ENCODE data around the gene TAF8. TPM values are rescaled to one million over a fixed set of nuclear protein-coding genes. Genes with fewer than 3 reads are reported as not detected.

Gene TAF8
- polyA plus RNA-seq, 1 donor (not counting 4 experiments of a cell fraction or from before 2014, with no cell fraction given), result 15.9 TPM

DNA sequence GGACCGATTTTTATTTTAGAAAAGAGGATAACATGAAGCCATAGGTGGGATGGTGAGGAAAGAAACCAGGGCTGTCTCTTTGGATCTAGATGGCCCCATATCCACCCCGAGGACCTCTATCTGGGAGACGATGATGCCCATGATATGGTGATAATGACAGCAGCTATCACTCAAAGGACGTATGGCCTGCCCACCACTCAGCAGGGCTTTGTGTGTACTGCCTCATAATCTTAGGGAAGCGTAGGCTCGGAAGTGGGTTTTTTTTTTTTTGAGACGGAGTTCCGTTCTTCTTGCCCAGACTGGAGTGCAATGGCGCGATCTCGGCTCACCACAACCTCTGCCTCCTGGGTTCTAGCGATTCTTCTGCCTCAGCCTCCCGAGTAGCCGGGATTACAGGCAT lies 8.2 kb upstream of the TAF8 start:
- FAIRE-seq (no peak), DNase-seq (ENCODE audit: low read depth, low spot score) (no peak)
- no peaks in the 10 kb centered on the region for H4K20me1 ChIP-seq (ENCODE audit: control insufficient read depth, extremely low read depth, insufficient read depth, low read length)
- no peak overlapping the region for H3K4me2 ChIP-seq (ENCODE audit: control insufficient read depth, extremely low read depth, insufficient read depth, low read depth, low read length)
- peaks cover 32% of the 10 kb centered on the region for H3K4me1 ChIP-seq (ENCODE audit: control insufficient read depth, extremely low read depth, insufficient read depth, low read length)
- H3K9me1 ChIP-seq (ENCODE audit: control insufficient read depth, extremely low read depth, insufficient read depth, low read length), result no peaks in the 10 kb centered on the region
- no peaks in the 10 kb centered on the region for H3K27me3 ChIP-seq (ENCODE audit: control insufficient read depth, extremely low read depth, insufficient read depth, low read length)
- H3K36me3 ChIP-seq (ENCODE audit: control insufficient read depth in 2 of 2, extremely low read depth in 1 of 2, insufficient read depth in 2 of 2, low read length in 2 of 2), result peaks cover 0 to 1% of the 10 kb centered on the region in 2 experiments
- no peak overlapping the region for H3K27ac ChIP-seq (ENCODE audit: control insufficient read depth, insufficient read depth, low read length)
- TF ChIP-seq EZH2 (IDR thresholded peaks at IDR 0.05; ENCODE audit: low read length), result no peak
- TF ChIP-seq, protein P1, sequence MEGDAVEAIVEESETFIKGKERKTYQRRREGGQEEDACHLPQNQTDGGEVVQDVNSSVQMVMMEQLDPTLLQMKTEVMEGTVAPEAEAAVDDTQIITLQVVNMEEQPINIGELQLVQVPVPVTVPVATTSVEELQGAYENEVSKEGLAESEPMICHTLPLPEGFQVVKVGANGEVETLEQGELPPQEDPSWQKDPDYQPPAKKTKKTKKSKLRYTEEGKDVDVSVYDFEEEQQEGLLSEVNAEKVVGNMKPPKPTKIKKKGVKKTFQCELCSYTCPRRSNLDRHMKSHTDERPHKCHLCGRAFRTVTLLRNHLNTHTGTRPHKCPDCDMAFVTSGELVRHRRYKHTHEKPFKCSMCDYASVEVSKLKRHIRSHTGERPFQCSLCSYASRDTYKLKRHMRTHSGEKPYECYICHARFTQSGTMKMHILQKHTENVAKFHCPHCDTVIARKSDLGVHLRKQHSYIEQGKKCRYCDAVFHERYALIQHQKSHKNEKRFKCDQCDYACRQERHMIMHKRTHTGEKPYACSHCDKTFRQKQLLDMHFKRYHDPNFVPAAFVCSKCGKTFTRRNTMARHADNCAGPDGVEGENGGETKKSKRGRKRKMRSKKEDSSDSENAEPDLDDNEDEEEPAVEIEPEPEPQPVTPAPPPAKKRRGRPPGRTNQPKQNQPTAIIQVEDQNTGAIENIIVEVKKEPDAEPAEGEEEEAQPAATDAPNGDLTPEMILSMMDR (optimal IDR thresholded peaks at IDR 0.05 in 1 of 3, IDR thresholded peaks at IDR 0.05 in 1 of 3, conservative IDR thresholded peaks at IDR 0.05 in 1 of 3; ENCODE audit: extremely low read depth in 1 of 3, insufficient read depth in 2 of 3, low read length in 3 of 3), result no peak
- dilution Hi-C loops (cut with MboI; ENCODE audit: extremely low pct_ligation_motif_present, low sequenced_read_pairs), result no loop called here
- H3K9me3 ChIP-seq (ENCODE audit: control insufficient read depth, low read depth, low read length), result no peaks in the 10 kb centered on the region
- no peak overlapping the region for H3K9ac ChIP-seq (ENCODE audit: control insufficient read depth, extremely low read depth, insufficient read depth, low read length)
- no peak overlapping the region for H3K4me3 ChIP-seq (ENCODE audit: control insufficient read depth in 2 of 3, extremely low read depth in 1 of 3, insufficient read depth in 2 of 3, low read depth in 1 of 3, low read length in 3 of 3)
- peaks cover 8% of the 10 kb centered on the region for H3K79me2 ChIP-seq (ENCODE audit: control insufficient read depth, insufficient read depth, low read length)
- no peak overlapping the region for H2AFZ ChIP-seq (ENCODE audit: control insufficient read depth, low read length)

DNA sequence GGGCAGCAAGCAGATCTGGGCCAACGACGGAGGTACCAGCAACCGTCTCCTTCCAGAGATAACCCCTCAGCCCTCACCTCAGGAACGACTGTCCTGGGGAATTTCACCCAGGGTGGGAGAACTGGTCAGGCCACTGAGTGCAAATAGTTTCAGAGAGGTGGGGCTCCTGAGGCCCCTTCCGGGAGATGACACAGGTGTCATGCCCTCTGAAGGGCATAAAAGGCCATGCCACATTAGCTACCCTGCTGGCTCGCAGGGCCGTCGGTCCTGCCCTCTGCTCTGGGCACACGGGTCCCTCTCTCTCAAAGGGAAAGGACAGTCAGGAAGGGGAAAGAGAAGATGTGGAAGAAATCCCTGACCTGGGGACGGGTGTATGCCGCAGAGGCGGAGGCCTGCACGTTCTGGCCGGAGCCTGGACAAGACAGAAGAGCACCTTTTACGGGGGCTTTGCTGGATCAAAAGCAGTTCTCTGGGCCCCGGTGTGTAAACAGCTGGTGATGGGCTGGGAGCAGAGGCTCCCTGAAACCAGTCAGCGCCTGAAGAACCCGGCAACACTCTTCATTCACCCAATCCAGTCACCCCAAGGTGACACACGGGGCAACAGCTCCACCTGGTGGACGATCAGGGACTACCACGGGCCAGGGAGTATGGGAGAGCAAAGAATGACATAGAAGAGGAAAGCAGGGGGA lies 6.4 kb upstream of the TAF8 start:
- H2AFZ ChIP-seq (ENCODE audit: control insufficient read depth, low read length), result no peak overlapping the region
- H3K9me1 ChIP-seq (ENCODE audit: control insufficient read depth, extremely low read depth, insufficient read depth, low read length), result no peaks in the 10 kb centered on the region
- H3K36me3 ChIP-seq (ENCODE audit: control insufficient read depth in 2 of 2, extremely low read depth in 1 of 2, insufficient read depth in 2 of 2, low read length in 2 of 2), result peaks cover 0 to 1% of the 10 kb centered on the region in 2 experiments
- H3K4me3 ChIP-seq (ENCODE audit: control insufficient read depth in 2 of 3, extremely low read depth in 1 of 3, insufficient read depth in 2 of 3, low read depth in 1 of 3, low read length in 3 of 3), result no peak overlapping the region
- H3K4me1 ChIP-seq (ENCODE audit: control insufficient read depth, extremely low read depth, insufficient read depth, low read length), result peaks cover 41% of the 10 kb centered on the region
- no peak overlapping the region for H3K27ac ChIP-seq (ENCODE audit: control insufficient read depth, insufficient read depth, low read length)
- DNase-seq (ENCODE audit: low read depth, low spot score) (peak; percentile 30), FAIRE-seq (peak; percentile 65)
- H4K20me1 ChIP-seq (ENCODE audit: control insufficient read depth, extremely low read depth, insufficient read depth, low read length), result no peaks in the 10 kb centered on the region
- no peaks in the 10 kb centered on the region for H3K9me3 ChIP-seq (ENCODE audit: control insufficient read depth, low read depth, low read length)
- TF ChIP-seq, protein P1 (optimal IDR thresholded peaks at IDR 0.05 in 1 of 3, IDR thresholded peaks at IDR 0.05 in 1 of 3, conservative IDR thresholded peaks at IDR 0.05 in 1 of 3; ENCODE audit: extremely low read depth in 1 of 3, insufficient read depth in 2 of 3, low read length in 3 of 3), result peak; percentile 87 to 97 (median 96)
- TF ChIP-seq EZH2 (IDR thresholded peaks at IDR 0.05; ENCODE audit: low read length), result no peak
- H3K9ac ChIP-seq (ENCODE audit: control insufficient read depth, extremely low read depth, insufficient read depth, low read length), result no peak overlapping the region
- dilution Hi-C loops (cut with MboI; ENCODE audit: extremely low pct_ligation_motif_present, low sequenced_read_pairs), result no loop called here
- peaks cover 12% of the 10 kb centered on the region for H3K79me2 ChIP-seq (ENCODE audit: control insufficient read depth, insufficient read depth, low read length)
- no peak overlapping the region for H3K4me2 ChIP-seq (ENCODE audit: control insufficient read depth, extremely low read depth, insufficient read depth, low read depth, low read length)
- no peaks in the 10 kb centered on the region for H3K27me3 ChIP-seq (ENCODE audit: control insufficient read depth, extremely low read depth, insufficient read depth, low read length)
